ENCODE measurements around the gene SPNS2. TPM values are rescaled to one million over a fixed set of nuclear protein-coding genes. Genes with fewer than 3 reads are reported as not detected.

SPNS2 gene
- total and polyA plus RNA-seq, 2 experiments from 2014 or later = 1.7 to 2.3 TPM

DNA sequence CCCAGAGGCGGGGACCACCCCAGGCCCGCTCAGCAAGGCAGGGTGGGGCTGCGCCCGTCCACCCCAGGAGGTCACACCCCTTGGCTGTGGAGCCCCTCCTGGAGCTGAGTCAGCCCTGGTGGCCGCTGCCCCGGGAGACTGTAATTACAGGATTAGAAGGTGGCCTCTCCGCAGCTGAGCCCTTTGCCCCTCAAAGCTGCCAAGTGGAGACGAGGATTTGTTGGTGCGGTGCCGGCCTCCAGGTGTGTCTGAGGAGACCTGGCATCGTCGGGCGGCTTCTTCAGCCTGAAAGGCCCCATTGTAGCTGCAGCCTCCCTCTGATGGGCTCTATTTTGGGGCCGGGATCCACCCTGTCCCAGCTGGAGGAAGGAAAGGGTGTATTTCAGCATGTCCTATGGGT lies 22.7 kb upstream of the SPNS2 start:
- no peaks in the 10 kb centered on the region for H3K9me2 ChIP-seq (ENCODE audit: insufficient read depth)
- ATAC-seq = no peak
- H3K4me3 ChIP-seq = no peak overlapping the region
- H2AFZ ChIP-seq = no peak overlapping the region
- H3K9me3 Mint-ChIP-seq = no peaks in the 10 kb centered on the region
- H3K27me3 Mint-ChIP-seq (ENCODE audit: insufficient read depth, low read depth, poor library complexity) = peaks cover 12% of the 10 kb centered on the region
- no peak overlapping the region for H3K27ac Mint-ChIP-seq
- TF ChIP-seq, protein P1, sequence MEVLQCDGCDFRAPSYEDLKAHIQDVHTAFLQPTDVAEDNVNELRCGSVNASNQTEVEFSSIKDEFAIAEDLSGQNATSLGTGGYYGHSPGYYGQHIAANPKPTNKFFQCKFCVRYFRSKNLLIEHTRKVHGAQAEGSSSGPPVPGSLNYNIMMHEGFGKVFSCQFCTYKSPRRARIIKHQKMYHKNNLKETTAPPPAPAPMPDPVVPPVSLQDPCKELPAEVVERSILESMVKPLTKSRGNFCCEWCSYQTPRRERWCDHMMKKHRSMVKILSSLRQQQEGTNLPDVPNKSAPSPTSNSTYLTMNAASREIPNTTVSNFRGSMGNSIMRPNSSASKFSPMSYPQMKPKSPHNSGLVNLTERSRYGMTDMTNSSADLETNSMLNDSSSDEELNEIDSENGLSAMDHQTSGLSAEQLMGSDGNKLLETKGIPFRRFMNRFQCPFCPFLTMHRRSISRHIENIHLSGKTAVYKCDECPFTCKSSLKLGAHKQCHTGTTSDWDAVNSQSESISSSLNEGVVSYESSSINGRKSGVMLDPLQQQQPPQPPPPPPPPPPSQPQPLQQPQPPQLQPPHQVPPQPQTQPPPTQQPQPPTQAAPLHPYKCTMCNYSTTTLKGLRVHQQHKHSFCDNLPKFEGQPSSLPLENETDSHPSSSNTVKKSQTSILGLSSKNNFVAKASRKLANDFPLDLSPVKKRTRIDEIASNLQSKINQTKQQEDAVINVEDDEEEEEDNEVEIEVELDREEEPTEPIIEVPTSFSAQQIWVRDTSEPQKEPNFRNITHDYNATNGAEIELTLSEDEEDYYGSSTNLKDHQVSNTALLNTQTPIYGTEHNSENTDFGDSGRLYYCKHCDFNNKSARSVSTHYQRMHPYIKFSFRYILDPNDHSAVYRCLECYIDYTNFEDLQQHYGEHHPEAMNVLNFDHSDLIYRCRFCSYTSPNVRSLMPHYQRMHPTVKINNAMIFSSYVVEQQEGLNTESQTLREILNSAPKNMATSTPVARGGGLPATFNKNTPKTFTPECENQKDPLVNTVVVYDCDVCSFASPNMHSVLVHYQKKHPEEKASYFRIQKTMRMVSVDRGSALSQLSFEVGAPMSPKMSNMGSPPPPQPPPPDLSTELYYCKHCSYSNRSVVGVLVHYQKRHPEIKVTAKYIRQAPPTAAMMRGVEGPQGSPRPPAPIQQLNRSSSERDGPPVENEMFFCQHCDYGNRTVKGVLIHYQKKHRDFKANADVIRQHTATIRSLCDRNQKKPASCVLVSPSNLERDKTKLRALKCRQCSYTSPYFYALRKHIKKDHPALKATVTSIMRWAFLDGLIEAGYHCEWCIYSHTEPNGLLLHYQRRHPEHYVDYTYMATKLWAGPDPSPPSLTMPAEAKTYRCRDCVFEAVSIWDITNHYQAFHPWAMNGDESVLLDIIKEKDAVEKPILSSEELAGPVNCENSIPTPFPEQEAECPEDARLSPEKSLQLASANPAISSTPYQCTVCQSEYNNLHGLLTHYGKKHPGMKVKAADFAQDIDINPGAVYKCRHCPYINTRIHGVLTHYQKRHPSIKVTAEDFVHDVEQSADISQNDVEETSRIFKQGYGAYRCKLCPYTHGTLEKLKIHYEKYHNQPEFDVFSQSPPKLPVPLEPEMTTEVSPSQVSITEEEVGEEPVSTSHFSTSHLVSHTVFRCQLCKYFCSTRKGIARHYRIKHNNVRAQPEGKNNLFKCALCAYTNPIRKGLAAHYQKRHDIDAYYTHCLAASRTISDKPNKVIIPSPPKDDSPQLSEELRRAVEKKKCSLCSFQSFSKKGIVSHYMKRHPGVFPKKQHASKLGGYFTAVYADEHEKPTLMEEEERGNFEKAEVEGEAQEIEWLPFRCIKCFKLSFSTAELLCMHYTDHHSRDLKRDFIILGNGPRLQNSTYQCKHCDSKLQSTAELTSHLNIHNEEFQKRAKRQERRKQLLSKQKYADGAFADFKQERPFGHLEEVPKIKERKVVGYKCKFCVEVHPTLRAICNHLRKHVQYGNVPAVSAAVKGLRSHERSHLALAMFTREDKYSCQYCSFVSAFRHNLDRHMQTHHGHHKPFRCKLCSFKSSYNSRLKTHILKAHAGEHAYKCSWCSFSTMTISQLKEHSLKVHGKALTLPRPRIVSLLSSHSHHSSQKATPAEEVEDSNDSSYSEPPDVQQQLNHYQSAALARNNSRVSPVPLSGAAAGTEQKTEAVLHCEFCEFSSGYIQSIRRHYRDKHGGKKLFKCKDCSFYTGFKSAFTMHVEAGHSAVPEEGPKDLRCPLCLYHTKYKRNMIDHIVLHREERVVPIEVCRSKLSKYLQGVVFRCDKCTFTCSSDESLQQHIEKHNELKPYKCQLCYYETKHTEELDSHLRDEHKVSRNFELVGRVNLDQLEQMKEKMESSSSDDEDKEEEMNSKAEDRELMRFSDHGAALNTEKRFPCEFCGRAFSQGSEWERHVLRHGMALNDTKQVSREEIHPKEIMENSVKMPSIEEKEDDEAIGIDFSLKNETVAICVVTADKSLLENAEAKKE (CRISPR knock-in tag; IDR thresholded peaks at IDR 0.05) = no peak
- TF ChIP-seq CREB1 (CRISPR knock-in tag; IDR thresholded peaks at IDR 0.05; ENCODE audit: low read depth) = no peak
- TF ChIP-seq ZNF114 (CRISPR knock-in tag; IDR thresholded peaks at IDR 0.05) = no peak
- TF ChIP-seq, protein P2, sequence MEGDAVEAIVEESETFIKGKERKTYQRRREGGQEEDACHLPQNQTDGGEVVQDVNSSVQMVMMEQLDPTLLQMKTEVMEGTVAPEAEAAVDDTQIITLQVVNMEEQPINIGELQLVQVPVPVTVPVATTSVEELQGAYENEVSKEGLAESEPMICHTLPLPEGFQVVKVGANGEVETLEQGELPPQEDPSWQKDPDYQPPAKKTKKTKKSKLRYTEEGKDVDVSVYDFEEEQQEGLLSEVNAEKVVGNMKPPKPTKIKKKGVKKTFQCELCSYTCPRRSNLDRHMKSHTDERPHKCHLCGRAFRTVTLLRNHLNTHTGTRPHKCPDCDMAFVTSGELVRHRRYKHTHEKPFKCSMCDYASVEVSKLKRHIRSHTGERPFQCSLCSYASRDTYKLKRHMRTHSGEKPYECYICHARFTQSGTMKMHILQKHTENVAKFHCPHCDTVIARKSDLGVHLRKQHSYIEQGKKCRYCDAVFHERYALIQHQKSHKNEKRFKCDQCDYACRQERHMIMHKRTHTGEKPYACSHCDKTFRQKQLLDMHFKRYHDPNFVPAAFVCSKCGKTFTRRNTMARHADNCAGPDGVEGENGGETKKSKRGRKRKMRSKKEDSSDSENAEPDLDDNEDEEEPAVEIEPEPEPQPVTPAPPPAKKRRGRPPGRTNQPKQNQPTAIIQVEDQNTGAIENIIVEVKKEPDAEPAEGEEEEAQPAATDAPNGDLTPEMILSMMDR (conservative IDR thresholded peaks at IDR 0.05; ENCODE audit: low read depth in 2 of 2) = no peak
- TF ChIP-seq EZH2 (IDR thresholded peaks at IDR 0.05; ENCODE audit: low read depth, unreplicated experiment) = no peak
- TF ChIP-seq, protein P3, sequence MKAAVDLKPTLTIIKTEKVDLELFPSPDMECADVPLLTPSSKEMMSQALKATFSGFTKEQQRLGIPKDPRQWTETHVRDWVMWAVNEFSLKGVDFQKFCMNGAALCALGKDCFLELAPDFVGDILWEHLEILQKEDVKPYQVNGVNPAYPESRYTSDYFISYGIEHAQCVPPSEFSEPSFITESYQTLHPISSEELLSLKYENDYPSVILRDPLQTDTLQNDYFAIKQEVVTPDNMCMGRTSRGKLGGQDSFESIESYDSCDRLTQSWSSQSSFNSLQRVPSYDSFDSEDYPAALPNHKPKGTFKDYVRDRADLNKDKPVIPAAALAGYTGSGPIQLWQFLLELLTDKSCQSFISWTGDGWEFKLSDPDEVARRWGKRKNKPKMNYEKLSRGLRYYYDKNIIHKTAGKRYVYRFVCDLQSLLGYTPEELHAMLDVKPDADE (IDR thresholded peaks at IDR 0.05) = no peak
- TF ChIP-seq POLR2AphosphoS5 (IDR thresholded peaks at IDR 0.05; ENCODE audit: low read depth) = no peak
- TF ChIP-seq ZNF331 (CRISPR knock-in tag; IDR thresholded peaks at IDR 0.05; ENCODE audit: low read depth) = no peak
- no peak for TF ChIP-seq EZH2phosphoT487 (IDR thresholded peaks at IDR 0.05; ENCODE audit: unreplicated experiment)
- TF ChIP-seq JUNB (IDR thresholded peaks at IDR 0.05; ENCODE audit: unreplicated experiment) = no peak
- no peak for TF ChIP-seq STAT1 (IDR thresholded peaks at IDR 0.05; ENCODE audit: unreplicated experiment)
- H3K4me1 ChIP-seq (ENCODE audit: insufficient read depth) = no peaks in the 10 kb centered on the region
- no peaks in the 10 kb centered on the region for H3K36me3 ChIP-seq (ENCODE audit: insufficient read depth)
- DNase-seq (ENCODE audit: low spot score) = no peak
- H3K27ac ChIP-seq (ENCODE audit: low read depth) = no peak overlapping the region
- H4K20me1 ChIP-seq (replicated peaks; ENCODE audit: insufficient read depth) = no peaks in the 10 kb centered on the region
- no peaks in the 10 kb centered on the region for H3K27me3 ChIP-seq (ENCODE audit: insufficient read depth)
- no peaks in the 10 kb centered on the region for H3F3A ChIP-seq (replicated peaks; ENCODE audit: low read depth)
- no peaks in the 10 kb centered on the region for H3K79me2 ChIP-seq (replicated peaks; ENCODE audit: insufficient read depth)
- no peak overlapping the region for H3K4me3 Mint-ChIP-seq
- H3K36me3 Mint-ChIP-seq (ENCODE audit: low read depth) = no peaks in the 10 kb centered on the region
- peaks cover 8% of the 10 kb centered on the region for H3K4me1 Mint-ChIP-seq
- no peak overlapping the region for H3K4me2 ChIP-seq

Data from GM23338 (cell line).